ENCODE data around the gene ZSCAN2.
"Not testable (repeated sequence)": the region's sequence is repeated elsewhere in the genome, so short reads cannot be mapped to it uniquely, and the experiment has no call there.

The ZSCAN2 gene

DNA sequence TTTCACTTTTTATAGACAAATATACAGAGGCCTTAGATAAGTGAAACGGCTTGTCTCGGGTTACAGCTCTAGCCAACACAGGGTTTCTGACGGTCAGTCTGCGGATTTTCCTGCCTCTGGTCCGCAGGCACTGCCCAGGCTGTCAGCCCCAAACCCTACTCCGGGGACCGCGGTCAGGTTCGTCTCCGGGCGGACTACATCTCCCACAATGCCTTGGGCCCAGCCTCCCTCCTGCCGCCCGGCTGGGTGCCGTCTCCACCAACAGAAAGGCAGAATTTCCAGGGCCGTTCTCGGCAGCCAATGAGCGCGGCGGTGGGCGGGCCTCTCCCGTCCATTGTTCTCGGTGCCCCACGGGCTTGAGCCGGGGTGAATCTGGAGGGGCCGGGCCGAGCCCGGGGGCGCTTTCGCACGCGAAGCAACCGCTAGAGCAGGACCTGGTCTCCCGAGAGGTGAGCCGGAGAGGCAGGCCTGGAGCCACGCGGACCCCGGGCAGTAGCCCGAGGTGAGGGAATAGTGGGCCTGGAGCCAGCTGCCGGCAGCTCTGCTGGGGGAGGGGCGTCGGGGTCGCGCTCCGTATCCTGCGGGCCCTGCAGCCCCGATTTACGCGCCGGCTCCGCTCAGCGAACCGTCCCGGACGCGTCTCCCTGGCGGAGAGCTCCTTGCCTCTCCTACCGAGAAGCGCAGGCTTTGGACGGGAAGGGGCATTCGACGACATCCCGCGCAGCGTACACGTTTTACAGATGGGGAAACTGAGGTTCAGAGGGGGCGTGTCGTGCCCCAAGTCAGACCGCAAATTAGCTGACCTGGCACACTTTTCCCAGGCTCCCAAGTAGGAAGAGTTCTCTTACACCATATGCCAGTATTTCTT lies at the start of gene ZSCAN2:
TSS of gene ZSCAN2 (plus strand) at position 323 of the 868 bp plus-strand sequence. CDS start 2,919 bp downstream, outside the sequence.
- DNase-seq (ENCODE audit: low read depth in 3 of 3) = peak; percentile 91 to 93 (median 91)

GRCh38 chr15:84551624-84552023 lies 49.2 kb upstream of the ZSCAN2 start:
- DNase-seq (ENCODE audit: low read depth in 3 of 3) = not testable (repeated sequence)

DNA sequence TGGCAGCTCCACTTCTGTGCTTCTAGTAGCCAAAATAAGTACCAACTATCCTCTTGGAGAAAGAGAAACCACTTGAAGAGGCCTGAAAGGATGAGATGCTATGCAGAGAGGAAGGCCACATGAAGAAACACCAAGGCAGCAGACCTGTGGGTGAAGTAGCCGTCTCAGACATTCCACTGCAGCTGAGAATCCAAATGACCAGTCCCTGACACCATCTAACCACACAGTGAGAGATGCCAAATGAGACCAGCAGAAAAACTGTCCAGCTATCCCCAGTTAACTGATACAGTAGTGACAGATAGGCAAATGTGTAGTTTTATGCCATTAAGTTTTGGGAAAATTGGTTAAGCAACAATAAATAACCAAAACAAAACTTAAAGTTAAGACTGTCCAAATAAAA lies 47.9 kb upstream of the ZSCAN2 start:
- DNase-seq (ENCODE audit: low read depth in 3 of 3) = no peak

DNA sequence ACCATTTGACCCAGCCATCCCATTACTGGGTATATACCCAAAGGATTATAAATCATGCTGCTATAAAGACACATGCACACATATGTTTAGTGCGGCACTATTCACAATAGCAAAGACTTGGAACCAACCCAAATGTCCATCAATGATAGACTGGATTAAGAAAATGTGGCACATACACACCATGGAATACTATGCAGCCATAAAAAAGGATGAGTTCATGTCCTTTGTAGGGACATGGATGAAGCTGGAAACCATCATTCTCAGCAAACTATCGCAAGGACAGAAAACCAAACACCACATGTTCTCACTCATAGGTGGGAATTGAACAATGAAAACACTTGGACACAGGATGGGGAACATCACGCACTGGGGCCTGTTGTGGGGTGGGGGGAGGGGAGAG lies 44.1 kb upstream of the ZSCAN2 start:
- not testable (repeated sequence) for DNase-seq (ENCODE audit: low read depth in 3 of 3)

- DNase-seq (ENCODE audit: low read depth in 3 of 3) = not testable (repeated sequence)
Measured at GRCh38 chr15:84568021-84568420, 32.8 kb upstream of the ZSCAN2 start.

GRCh38 chr15:84570164-84570735 lies 30.6 kb upstream of the ZSCAN2 start:
- DNase-seq (ENCODE audit: low read depth in 3 of 3) = peak; percentile 11 to 25 (median 16)

- DNase-seq (ENCODE audit: low read depth in 3 of 3) = no peak
Measured at GRCh38 chr15:84572231-84572630, 28.6 kb upstream of the ZSCAN2 start.

GRCh38 chr15:84575493-84575892 lies 25.3 kb upstream of the ZSCAN2 start:
- no peak for DNase-seq (ENCODE audit: low read depth in 3 of 3)

- DNase-seq (ENCODE audit: low read depth in 3 of 3) = not testable (repeated sequence)
Measured at GRCh38 chr15:84577891-84578290, 22.9 kb upstream of the ZSCAN2 start.

- DNase-seq (ENCODE audit: low read depth in 3 of 3) = not testable (repeated sequence)
Measured at GRCh38 chr15:84579261-84579721, 21.5 kb upstream of the ZSCAN2 start.

- not testable (repeated sequence) for DNase-seq (ENCODE audit: low read depth in 3 of 3)
Measured at GRCh38 chr15:84581676-84582428, 19.0 kb upstream of the ZSCAN2 start.

DNA sequence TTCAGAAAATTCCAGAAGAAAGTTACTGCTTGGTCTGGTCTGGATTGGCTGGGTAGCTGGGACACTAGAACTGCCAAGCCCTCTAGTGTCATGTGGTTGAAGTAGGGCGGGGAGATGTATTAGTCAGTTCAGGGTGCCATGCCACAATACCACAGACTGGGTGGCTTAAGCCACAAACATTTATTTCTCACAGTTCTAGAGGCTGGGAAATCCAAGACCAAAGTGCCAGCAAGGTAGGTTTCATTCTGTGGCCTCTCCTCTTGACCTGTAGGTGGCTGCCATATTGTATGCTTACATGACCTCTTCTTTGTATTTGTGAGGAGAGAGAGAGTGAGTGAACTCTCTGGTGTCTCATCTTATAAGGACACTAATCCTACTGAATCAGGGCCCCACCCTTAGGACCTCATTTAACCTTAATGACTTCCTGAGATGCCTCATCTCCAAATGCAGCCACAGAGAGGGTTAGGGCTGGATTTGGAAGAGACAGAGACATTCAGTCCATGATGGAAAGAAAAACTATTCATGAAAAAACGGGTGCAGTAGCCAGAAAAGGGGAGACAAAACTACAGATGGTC lies 18.1 kb upstream of the ZSCAN2 start:
- no peak for DNase-seq (ENCODE audit: low read depth in 3 of 3)

DNA sequence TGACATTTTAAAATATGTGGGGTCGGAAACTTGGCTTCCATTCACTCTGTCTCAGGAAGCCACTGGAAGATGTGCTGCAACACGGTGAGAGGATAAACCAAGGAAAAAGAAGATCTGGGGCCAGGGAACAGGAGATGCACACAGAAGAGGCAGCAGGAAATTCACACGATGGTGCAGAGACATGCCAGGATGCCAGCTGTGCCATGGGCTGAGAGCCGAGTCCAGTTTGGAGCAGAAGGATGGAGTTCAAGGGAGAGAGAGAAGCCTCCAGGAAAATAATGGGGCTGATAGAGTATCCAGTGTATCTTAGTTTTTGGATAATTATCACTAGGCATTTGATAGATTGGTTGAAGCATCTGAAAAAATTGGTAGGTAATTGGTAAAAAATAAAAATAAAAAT lies 16.9 kb upstream of the ZSCAN2 start:
- DNase-seq (ENCODE audit: low read depth in 3 of 3) = not testable (repeated sequence)

DNA sequence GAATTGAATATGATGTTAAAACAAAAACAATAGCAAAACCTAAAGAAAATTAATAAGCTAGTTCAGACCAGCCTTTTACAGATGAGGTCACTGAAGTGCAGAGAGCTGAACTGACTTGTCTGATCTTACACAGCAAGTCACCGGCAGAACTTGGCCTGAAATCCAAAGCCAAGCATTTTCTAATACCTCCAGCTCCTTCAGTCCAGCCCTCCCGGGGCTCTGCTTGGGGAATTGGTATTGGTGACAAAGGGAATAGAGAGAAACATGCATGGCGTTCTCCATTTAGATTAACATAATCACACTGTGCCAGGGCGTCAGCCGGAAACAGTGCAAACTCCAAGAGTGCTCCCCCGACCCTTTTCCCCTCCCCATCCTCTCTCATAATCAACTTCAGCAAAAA lies 14.1 kb upstream of the ZSCAN2 start:
- no peak for DNase-seq (ENCODE audit: low read depth in 3 of 3)

DNA sequence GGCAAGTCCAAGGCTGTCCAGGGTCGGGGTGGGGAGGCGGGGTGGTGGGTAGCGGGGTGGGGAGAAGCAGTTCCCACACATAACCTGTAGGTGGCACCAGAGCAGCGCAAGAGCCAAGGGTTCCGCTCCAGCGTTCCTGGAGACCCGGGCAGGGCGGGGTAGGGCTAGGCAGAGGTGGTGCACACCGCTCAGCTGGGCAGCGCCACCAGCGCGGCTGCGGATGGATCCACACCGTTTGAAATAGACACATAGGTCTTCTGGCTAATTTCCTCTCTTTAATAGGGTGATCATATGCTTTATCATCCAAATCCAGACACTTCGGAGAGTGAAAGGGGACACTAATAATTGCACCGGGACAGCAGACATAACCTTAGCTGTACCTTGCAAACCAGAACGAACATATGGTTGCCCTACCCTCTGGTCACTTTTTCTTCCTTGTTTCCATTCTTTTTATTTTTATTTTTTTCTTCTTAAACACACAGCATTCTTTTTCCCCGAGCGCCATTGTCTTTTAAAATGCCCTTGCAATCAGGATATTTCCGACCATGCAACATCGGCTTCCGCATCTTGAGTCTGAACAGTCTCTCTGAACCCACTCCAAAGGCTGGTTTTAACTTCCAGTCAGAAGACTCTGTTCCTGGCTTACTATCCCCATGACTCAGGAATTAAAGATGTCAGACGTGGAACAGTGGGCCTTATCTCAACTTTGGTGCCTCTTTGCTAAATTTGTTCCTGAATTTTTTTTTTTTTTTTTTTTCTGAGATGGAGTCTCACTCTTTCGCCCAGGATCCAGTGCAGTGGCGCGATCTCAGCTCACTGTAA lies 12.5 kb upstream of the ZSCAN2 start:
- peak; percentile 75 to 81 (median 80) for DNase-seq (ENCODE audit: low read depth in 3 of 3)

- no peak for DNase-seq (ENCODE audit: low read depth in 3 of 3)
Measured at GRCh38 chr15:84590406-84590805, 10.4 kb upstream of the ZSCAN2 start.

GRCh38 chr15:84591815-84592214 lies 9.0 kb upstream of the ZSCAN2 start:
- DNase-seq (ENCODE audit: low read depth in 3 of 3) = no peak

DNA sequence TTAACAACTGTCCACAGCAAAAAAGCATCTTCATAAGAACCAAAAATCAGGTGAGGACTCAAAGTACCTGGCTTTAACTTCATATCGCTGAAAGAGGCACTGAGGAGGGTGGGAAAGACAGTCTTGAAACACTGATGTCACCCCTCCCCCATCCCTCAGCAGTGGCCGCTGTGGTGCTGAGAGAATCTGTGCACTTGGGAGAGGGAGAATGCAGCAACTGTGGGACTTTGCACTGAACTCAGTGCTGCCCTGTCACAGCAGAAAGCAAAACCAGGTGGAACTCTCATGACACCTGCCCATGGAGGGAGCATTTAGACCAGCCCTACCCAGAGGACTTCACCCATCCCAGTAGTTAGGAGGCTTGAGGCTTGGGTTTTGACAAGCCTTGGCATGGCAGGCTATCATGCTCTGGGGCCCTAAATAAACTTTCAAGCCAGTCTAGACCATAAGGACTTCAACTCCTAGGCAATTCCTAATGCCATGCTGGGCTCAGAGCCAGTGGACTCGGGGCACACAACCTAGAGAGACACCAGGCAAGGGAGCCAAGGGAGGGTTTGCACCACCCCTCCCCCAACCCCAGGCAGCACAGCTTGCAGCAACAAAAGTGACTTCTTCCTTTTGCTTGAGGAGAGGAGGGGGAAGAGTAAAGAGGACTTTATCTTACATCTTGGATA lies 6.1 kb upstream of the ZSCAN2 start:
- no peak for DNase-seq (ENCODE audit: low read depth in 3 of 3)

- DNase-seq (ENCODE audit: low read depth in 3 of 3) = no peak
Measured at GRCh38 chr15:84595660-84596059, 5.1 kb upstream of the ZSCAN2 start.

GRCh38 chr15:84597296-84597695 lies 3.5 kb upstream of the ZSCAN2 start:
- DNase-seq (ENCODE audit: low read depth in 3 of 3) = no peak

Data from stimulated activated CD4-positive, alpha-beta T cell treated with anti-CD3 and anti-CD28 coated beads, TNF-alpha, amount 100 ng/mL, for 48 hours (primary cell).